A673 (cell line): ENCODE results near the gene PRRT2. TPM values are rescaled to one million over a fixed set of nuclear protein-coding genes. Genes with fewer than 3 reads are reported as not detected.

Experiments
- Bru-seq: library from RNA; stranded (reverse); fragments of 400-500 nt; gene quantifications from one replicate; lab custom pipeline; 2021; lab: Mats Ljungman, UMichigan
- BruChase-seq, 2 experiments: library from RNA; stranded (reverse); fragments of 400-500 nt; gene quantifications; one replicate each; lab custom pipeline; 2021; lab: Mats Ljungman, UMichigan
- BruUV-seq: library from RNA; stranded (reverse); fragments of 400-500 nt; replicated peaks from 2 replicates; lab custom pipeline; 2021; lab: Mats Ljungman, UMichigan
- CTCF ChIA-PET: fragments of 300-600 bp; sonication (Branson Sonifier 250); formaldehyde crosslinking; loops from one replicate; lab custom pipeline; 2022; ENCODE audit warnings: antibody characterized with exemption; lab: Charles Lee
- POLR2A ChIA-PET: fragments of 300-600 bp; sonication (Branson Sonifier 250); formaldehyde crosslinking; loops from one replicate; lab custom pipeline; 2022; ENCODE audit warnings: antibody characterized with exemption; ENCODE audit not compliant: low non-redundant PET; lab: Charles Lee
- DNase-seq: peaks from one replicate; pipeline ENCODE4 v3.0.0-alpha.2; 2015; ENCODE audit warnings: low spot score
- H3K27ac ChIP-seq: fragments of 200-600 bp; sonication (generic); 2 replicates; pipeline ENCODE4 v1.5.1; 2016; ENCODE audit warnings: mixed run types, low read depth, mild to moderate bottlenecking, mixed read lengths, antibody characterized with exemption, low read length; ENCODE audit not compliant: poor library complexity, severe bottlenecking
- H3K27me3 ChIP-seq: fragments of 200-600 bp; sonication (generic); replicated peaks from 2 replicates; pipeline ENCODE4 v1.6.1; 2017; ENCODE audit warnings: mixed run types, low read depth, mild to moderate bottlenecking, mixed read lengths, antibody characterized with exemption, low read length; ENCODE audit not compliant: insufficient read depth, poor library complexity
- H3K36me3 ChIP-seq: fragments of 200-600 bp; sonication (generic); 2 replicates; pipeline ENCODE4 v1.6.1; 2016; ENCODE audit warnings: mixed run types, mild to moderate bottlenecking, mixed read lengths, antibody characterized with exemption, low read length; ENCODE audit not compliant: insufficient read depth, poor library complexity, severe bottlenecking
- H3K4me1 ChIP-seq: fragments of 200-600 bp; sonication (generic); 2 replicates; pipeline ENCODE4 v1.6.1; 2017; ENCODE audit warnings: mixed run types, mild to moderate bottlenecking, mixed read lengths, antibody characterized with exemption, low read length; ENCODE audit not compliant: insufficient read depth, poor library complexity, severe bottlenecking
- H3K4me3 ChIP-seq: fragments of 200-600 bp; sonication (generic); 2 replicates; pipeline ENCODE4 v1.5.1; 2016; ENCODE audit warnings: low read depth, mixed run types, mild to moderate bottlenecking, mixed read lengths, low read length; ENCODE audit not compliant: poor library complexity, severe bottlenecking
- H3K9me3 ChIP-seq: fragments of 200-600 bp; sonication (generic); 2 replicates; pipeline ENCODE4 v1.6.1; 2016; ENCODE audit warnings: mixed run types, low read depth, mild to moderate bottlenecking, mixed read lengths, antibody characterized with exemption, low read length; ENCODE audit not compliant: poor library complexity, severe bottlenecking
- CTCF ChIP-seq: fragments of 300-800, 200-600 bp; sonication (generic); conservative IDR thresholded peaks from 2 replicates; pipeline ENCODE4 v1.5.1; 2017; ENCODE audit warnings: low read depth, mild to moderate bottlenecking, antibody characterized with exemption, low read length, moderate library complexity, mixed read lengths
- EZH2 ChIP-seq: fragments of 200-600 bp; sonication (generic); IDR thresholded peaks from 2 replicates; pipeline ENCODE4 v1.6.1; 2017; ENCODE audit warnings: borderline replicate concordance, low read depth, mild to moderate bottlenecking, mixed read lengths, antibody characterized with exemption, low read length; ENCODE audit not compliant: poor library complexity, severe bottlenecking
- intact Hi-C: fragments of 100-400 bp; cut with micrococcal nuclease; formaldehyde crosslinking; loops from one replicate; pipeline ENCODE4 v1.10.0; 2022; ENCODE audit not compliant: unreplicated experiment
- long read RNA-seq: library from polyadenylated mRNA; stranded (forward); transcript quantifications from one replicate; pipeline ENCODE4 v2.0.0, GENCODE V29; 2022
- total RNA-seq: library from RNA; stranded (reverse); gene quantifications from 2 replicates; pipeline ENCODE4 v1.2.3, GENCODE V29; 2021

The PRRT2 gene
- total RNA-seq: 9.0 TPM in 2 replicates
- Bru-seq, nascent RNA: percentile 43 among the genes with signal in this experiment
- BruChase-seq, experiment 1, labeled RNA remaining after a 2-hour chase: percentile 57 among the genes with signal in this experiment
- percentile 74 among the genes with signal in this experiment for BruChase-seq, experiment 2, labeled RNA remaining after a 6-hour chase
- long read RNA-seq, partial matches to known transcripts: 0 of 2 reads
- long read RNA-seq, other reads (novel, unspliced or antisense): 0 of 2 reads

- ChIA-PET POLR2A (no interaction called here), CTCF (interaction anchor here (0.8 kb wide), 1 partner anchor 36 kb away, joined by 6 read pairs; no protein-coding TSS in a partner anchor)
- no peaks in the 10 kb centered on the region for H3K9me3 ChIP-seq
- BruUV-seq: no TSS peak
- peak within 1 kb of the TSS; percentile 95 for H3K27ac ChIP-seq
- H3K27me3 ChIP-seq: no peaks in the 10 kb centered on the region
- H3K36me3 ChIP-seq: peaks cover 24% of the 10 kb centered on the region
- peak within 1 kb of the TSS; percentile 58 for H3K4me3 ChIP-seq
- intact Hi-C loops: loop anchor here (10.0 kb wide), 1 partner anchor 53 kb away; the partner anchor contains the start of gene CDIPT
- peak; percentile 79 for DNase-seq
- TF ChIP-seq EZH2 (no peak), CTCF (no peak)
- H3K4me1 ChIP-seq: peaks cover 51% of the 10 kb centered on the region
These were observed at the start of gene PRRT2 for GRCh38 chr16:29811896-29812665. TSS of gene PRRT2 (plus strand) at chr16:29812193. CDS start at chr16:29813055, 862 bp downstream.

GRCh38 chr16:29763326-29763725 is 48.7 kb upstream of the PRRT2 start:
- CTCF ChIA-PET: no interaction called here
- TF ChIP-seq EZH2 (no peak), CTCF (no peak)
- intact Hi-C loops: no loop called here
- Histone ChIP-seq H3K36me3 (no peaks in the 10 kb centered on the region), H3K27me3 (no peaks in the 10 kb centered on the region), H3K4me1 (no peaks in the 10 kb centered on the region), H3K9me3 (no peaks in the 10 kb centered on the region), H3K4me3 (no peak overlapping the region), H3K27ac (no peak overlapping the region)
- BruUV-seq: no TSS peak
- POLR2A ChIA-PET: no interaction called here
- no peak for DNase-seq

GRCh38 chr16:29765167-29766032 is 46.6 kb upstream of the PRRT2 start:
- DNase-seq: no peak
- no TSS peak for BruUV-seq
- no peaks in the 10 kb centered on the region for H3K36me3 ChIP-seq
- no peaks in the 10 kb centered on the region for H3K27me3 ChIP-seq
- no peaks in the 10 kb centered on the region for H3K9me3 ChIP-seq
- intact Hi-C loops: no loop called here
- POLR2A ChIA-PET: no interaction called here
- CTCF ChIA-PET: no interaction called here
- no peak overlapping the region for H3K4me3 ChIP-seq
- TF ChIP-seq CTCF (no peak), EZH2 (no peak)
- no peaks in the 10 kb centered on the region for H3K4me1 ChIP-seq
- no peak overlapping the region for H3K27ac ChIP-seq
